HG02623 (cell line): ENCODE data around the gene FAM168B.

Source experiments
- ATAC-seq: cut with Tn5 transposase; IDR thresholded peaks from one replicate; pipeline ENCODE4 v1.9.1; 2021; ENCODE audit warnings: moderate library complexity; ENCODE audit not compliant: unreplicated experiment

FAM168B gene

DNA sequence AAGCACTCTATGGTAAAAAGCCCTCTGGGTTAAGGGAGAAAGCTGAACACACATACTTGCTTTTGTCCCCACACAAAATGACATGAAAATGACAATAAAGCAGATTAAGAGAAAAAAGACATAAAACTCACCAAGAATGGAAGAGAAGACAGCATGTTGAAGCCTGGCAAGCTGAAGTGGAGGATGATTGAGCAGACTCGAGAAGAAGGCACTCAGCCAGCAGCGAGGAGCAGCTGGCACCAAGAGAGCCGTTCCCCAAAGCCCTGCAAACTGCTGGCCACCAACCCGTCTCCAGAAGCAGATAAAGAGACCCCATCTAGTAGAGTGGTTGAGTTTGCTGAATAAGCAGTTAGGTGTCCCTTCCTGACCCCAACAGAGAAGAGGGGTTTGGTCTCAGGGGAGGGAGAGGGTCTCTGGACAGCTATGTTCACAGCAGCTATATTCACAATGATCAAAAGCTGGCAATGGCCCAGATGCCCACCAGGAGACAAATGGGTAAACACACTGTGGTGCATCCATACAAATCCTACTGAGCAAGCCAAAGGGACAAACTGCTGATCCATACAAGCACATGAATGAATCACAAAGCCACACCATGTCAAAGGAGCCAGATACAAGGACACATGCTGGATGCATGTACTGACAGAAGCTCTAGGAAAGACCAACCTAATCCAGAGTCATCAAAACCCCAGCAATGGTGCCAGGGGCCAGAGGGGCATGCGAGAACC is 36.9 kb downstream of the FAM168B start:
- ATAC-seq: no peak

DNA sequence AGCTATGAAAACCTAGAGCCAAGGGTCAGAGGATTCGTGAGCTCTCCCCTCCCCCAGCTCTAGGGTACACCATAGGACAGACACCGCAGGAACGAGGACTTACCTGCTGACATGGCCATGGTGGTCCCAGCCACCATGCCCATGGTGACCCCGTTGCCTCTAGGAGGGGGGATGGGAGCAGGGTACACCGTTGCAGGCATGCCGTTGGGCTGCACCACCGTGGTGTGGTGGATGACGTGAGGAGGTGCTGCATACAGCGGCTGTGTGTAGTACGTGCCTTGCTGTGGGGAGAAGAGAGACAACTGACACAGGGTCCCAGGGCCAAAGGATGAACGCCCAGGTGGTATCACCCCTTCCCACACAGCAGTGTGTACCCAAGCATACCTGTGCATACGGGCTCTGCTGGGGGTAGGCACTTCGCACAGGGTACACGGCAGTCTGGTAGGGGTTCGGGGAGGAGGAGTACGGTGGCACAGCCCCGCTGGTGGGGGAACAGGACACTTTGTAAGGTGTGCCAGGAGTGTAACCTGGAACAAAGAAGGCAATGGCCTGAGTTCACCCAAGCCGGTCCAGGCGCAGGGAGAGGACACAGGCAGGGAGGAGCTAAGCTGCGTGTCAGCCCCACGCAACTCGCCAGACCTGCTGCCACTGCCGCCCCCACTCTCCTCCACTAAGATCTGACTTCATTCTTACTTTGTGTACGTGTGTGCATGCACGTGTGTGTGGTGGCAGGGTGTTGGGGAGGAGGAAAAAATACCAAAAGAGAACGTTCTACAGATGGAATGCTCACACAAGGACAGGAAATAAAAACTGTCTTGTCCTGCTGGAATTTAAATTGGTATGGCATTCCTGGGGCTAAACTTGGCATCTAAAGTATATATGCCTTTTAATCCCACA is 37.8 kb downstream of the FAM168B start:
- ATAC-seq: no peak

GRCh38 chr2:131054488-131054887 is 38.8 kb downstream of the FAM168B start:
- no peak for ATAC-seq

- no peak for ATAC-seq
These were observed 40.5 kb downstream of the FAM168B start for GRCh38 chr2:131052741-131053263.

- ATAC-seq: no peak
These were observed 42.4 kb downstream of the FAM168B start for GRCh38 chr2:131050896-131051295.

DNA sequence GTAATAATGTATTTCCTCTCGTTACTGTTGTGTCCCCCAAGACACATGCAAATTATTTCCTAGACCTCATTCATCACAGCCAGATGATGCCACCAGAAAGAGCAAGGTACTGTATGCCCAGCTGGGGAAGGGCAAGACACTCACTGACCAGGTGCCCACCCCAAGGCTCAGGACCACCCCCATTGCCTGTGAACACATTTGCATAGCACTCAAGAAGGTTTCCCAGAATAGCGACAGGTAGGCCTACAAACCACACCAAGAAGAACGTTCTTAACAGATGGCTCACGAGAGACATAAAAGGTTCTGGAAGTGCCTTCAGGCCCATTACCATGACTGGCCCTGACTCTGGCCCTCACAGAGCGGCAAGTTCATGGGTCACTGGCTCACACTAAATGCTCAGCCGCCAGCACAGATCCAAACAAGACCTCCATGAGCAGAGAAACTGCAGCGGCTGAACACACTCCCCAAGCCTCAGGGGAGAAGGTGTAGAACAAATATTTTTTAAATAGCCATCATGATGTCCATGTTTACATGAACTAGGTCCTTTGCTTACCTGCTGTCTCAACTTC is 44.0 kb downstream of the FAM168B start:
- ATAC-seq: no peak

GRCh38 chr2:131048641-131049040 is 44.6 kb downstream of the FAM168B start:
- ATAC-seq: no peak

GRCh38 chr2:131047920-131048560 is 45.2 kb downstream of the FAM168B start:
- ATAC-seq: no peak

DNA sequence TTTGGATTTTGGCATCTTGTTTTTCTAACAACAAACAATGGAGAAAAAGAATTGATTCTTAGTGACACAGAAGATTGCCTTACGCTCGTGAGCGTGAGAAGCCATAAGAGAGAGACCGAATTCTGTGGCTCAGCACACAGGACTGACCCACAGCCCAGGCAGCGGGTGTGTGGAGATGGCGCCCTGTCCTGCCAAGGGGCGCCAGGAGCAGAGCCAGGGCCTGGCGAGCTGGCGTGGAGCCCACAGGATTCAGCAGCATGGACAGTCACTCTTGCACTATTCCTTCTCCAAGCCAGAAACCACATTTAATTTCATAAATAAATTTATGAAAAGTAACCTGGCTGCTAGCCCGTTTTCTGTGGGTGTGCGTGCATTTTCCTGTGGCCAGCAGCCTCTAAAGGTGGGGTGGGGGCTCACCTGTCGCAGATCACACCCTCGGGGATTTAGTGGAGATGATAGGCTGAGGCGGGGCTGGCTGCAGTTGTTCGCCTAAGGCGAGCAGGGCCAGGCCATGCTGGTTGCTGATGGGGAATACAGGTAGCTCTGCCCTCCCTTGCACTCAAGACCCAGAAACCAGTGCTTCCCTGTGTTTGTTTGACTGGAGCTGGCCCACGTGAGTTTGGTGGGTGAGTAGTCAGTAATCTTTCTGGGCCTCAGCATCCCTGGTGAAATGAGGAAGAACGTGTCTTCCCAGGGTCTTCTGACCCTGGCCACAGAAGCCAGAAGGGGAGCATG is 46.2 kb downstream of the FAM168B start:
- no peak for ATAC-seq

- no peak for ATAC-seq
These were observed 47.0 kb downstream of the FAM168B start for GRCh38 chr2:131046028-131046917.

GRCh38 chr2:131045286-131046027 is 47.8 kb downstream of the FAM168B start:
- ATAC-seq: no peak

DNA sequence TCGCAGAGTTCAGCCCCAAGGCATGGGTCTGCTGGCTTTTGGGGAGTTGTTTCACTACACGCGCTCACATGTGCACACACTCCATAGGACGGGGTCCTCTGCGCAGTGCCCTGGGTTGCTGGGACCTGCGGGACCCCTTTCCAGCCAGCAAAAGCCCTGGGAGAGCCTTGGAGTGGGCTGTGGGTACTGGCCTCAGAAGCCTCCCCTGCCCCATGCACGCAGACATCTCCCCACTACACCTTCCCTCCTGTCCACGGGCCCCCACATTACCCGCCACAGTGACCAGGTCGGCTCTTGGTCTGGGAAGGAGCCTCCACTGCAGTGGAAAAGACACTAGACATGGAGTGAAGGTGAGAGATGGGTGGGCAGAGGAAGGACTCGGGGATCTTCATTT is 48.5 kb downstream of the FAM168B start:
- ATAC-seq: no peak

DNA sequence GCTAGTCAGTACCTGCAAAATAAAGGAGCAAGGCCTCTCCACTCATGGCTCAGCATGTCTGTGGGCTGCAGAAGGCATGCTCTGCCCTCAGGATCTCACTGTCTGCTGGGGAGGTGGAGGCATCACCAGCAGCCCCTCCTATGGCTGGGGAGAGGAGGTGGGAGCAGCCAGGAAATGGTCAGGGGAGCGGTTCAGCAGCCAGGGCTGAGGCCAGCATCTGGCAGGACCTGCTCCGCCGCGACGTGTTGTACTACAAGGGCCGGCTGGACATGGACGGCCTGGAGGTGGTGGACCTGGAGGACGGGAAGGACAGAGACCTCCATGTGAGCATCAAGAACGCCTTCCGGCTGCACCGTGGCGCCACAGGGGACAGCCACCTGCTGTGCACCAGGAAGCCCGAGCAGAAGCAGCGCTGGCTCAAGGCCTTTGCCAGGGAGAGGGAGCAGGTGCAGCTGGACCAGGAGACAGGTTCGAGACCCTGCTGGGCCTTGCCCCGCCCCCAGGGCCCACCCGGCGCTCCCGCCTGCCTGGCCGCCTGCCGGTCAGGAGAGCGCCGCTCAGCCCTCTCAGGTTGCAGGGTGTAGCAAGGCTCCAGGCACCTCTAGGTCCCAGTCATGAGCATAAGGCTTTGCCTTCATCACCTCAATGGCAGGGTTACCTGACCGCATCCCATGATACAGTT is 49.0 kb downstream of the FAM168B start:
- ATAC-seq: no peak

GRCh38 chr2:131043199-131044074 is 49.8 kb downstream of the FAM168B start:
- no peak for ATAC-seq

- ATAC-seq: no peak
These were observed 51.0 kb downstream of the FAM168B start for GRCh38 chr2:131042148-131042775.

- no peak for ATAC-seq
These were observed 51.7 kb downstream of the FAM168B start for GRCh38 chr2:131041402-131042147.
